HG02571 (cell line): ENCODE measurements around the gene WAS.

Source experiments
- ATAC-seq: cut with Tn5 transposase; IDR thresholded peaks from one replicate; pipeline ENCODE4 v1.9.1; 2021; ENCODE audit warnings: mild to moderate bottlenecking, moderate library complexity; ENCODE audit not compliant: unreplicated experiment

Gene WAS

DNA sequence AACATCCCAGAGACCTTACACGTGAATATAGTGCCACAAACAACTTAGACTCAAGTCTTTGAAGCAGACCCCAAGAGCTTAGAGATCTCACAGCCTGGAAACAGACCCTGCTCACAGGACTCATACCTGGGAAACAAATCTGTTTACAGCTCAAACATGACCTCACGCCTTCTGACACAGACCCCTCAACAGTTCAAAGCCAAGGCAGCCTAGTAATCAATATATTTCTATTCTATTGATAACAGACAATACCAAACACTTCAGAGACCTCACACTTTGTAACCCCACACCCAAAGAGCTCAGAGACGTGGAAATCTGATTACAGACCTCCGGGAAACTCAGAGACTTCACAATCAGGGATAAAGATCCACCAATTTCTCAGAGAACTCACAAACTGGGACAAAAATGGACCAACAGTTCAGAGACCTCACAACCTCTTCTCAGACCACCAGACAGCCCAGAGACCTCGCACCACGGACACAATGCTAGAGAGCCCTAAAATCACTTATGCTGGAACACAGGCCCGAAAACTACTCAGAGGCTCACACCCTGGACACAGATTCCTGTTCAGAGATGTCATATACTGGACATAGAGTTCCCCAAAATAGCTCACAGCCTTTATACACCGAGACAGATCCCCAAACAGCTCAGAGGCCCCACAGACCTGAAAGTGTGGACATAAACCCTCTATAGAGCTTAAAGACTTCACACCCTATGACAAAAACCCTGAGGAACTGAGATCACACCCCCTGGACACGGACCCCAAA is 27.7 kb downstream of the WAS start:
- ATAC-seq = no peak

- no peak for ATAC-seq
Observed at GRCh38 chrX:48711929-48712505, 28.4 kb downstream of the WAS start.

GRCh38 chrX:48713847-48714246 is 30.2 kb downstream of the WAS start:
- no peak for ATAC-seq

DNA sequence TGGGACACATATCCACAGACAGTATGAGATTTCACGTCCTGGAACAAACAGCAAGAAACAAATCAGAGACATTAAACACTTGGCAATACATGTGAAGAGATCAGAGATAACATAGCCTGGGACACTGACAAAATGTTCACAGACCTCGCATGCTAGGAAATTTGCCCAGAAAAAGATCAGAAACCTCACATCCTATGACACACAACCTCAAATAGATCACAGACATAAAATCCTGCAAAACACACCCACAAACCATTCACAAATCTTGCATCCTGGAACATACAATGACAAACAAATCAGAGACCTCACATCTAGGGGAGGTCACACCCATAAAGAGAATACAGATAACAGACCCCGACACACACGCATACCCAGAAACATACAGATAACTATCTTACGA is 31.0 kb downstream of the WAS start:
- no peak for ATAC-seq

DNA sequence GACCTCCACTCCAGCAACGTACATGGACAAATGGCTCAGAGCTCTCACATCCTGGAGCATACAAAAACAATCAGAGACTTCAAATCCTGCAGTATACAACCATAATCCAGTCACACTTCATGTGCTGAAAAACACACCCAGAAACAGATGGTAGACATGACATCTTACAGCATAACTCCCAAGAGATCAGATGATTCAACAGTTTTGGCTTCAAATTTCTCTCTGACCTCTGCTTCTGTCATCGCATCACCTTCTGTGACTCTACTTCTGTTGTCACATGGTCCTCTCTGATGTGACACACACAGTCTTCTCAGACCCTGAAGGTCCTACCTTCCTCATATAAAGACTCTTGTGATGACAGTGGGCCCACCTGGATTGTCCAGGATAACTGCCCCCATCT is 31.5 kb downstream of the WAS start:
- no peak for ATAC-seq

- no peak for ATAC-seq
Observed at GRCh38 chrX:48715876-48716502, 32.4 kb downstream of the WAS start.

- no peak for ATAC-seq
Observed at GRCh38 chrX:48719958-48720357, 36.4 kb downstream of the WAS start.

DNA sequence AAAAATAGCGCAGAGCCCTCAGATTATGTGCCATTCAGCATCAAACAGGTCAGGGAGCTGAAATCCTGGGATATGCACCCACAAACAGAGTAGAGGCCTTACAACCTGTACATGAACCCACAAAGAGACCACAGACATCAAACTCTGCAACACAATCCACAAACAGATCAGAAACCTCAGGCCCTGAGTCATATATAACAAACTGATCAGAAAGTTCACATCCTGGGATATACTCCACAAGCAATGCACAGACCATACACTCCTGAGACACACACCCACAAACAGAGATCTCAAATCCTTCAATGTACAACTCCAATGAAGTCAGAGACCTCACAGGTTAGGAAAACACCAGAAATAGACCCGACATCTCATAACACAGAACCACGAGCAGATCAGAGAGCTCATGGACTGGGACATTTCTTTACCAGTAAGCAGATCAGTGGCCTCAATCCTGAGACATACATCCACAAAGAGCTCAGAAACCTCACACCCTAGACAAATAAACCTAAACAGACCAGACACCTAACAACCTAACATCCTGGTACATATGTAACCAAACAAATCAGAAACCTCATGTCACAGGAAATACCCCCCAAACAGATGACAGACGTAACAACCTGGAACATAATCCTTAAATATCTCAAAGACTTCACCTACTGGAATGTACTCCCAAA is 37.1 kb downstream of the WAS start:
- ATAC-seq = no peak

DNA sequence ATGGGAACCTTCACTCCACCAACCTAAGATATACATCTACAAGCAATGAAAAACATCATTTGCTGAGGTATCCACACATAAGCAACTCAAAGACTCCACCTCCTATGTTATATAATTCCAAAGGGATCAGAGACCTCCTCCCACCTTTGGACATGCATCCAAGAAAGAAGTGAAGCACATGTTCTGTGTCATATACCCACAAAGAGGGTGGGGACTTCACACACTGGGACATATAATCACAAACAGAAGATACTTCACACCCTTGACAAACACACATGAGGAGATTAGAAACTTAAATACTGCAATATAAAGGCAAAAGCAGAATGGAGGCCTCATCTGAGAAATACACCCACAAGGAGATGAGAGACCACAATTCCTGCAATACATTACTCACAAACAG is 38.3 kb downstream of the WAS start:
- no peak for ATAC-seq

- no peak for ATAC-seq
Observed at GRCh38 chrX:48726596-48726995, 43.0 kb downstream of the WAS start.

GRCh38 chrX:48728653-48729052 is 45.1 kb downstream of the WAS start:
- no peak for ATAC-seq

DNA sequence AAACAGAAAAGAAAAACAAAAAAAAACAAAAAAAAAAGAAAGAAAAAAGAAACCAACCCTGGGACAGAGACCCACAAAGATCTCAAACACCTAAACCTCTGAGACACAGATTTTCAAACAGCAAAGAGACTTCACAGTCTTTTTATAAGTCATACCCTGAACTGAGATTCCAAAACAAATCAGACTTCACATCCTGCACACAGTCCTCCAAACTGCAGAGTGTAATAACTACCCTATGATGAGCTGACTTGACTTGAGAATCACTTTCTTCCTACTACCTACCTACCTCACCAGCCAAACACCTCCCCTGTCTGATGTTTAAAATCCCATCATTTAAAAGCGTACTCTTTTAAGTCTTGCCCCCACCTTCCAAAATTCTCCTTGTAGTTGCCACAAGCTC is 52.7 kb downstream of the WAS start:
- ATAC-seq = no peak

DNA sequence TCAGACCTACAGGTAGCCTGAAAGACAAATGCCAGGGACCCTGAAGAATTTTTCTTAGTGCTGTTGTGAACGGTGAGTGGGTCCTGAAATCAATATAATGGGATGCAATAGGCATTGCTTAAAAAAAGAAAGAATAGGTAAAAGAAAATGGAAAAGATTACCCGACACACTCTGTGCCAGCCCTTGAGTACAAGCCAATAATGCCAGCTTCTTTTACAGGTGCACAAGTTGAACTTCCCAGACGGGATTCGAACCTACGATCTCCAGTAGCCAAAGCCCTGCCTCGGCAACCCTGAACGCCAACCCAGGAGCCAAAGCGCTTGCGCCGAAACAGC is 53.2 kb downstream of the WAS start:
- no peak for ATAC-seq

- ATAC-seq = peak; percentile 97
Observed at GRCh38 chrX:48737213-48737938, 53.8 kb downstream of the WAS start.

DNA sequence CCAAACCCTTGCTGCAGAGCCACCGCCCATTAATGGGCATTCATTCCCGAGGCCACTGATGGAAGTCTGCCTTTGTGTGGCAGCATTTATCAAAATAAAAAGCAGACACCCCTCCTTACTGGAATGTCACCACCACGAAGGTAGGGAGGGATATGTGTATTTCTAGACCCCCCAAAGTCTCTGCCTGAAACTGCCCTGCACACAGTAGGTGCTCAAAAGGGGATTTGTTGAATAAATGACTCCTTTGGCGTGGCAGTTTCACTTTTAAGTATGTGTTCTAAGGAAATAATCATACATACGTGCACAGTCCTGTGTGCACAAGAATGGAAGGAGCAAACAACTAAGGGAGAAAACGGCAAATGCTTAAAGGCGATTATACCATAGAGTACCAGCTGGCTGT is 54.3 kb downstream of the WAS start:
- ATAC-seq = no peak
